ENCODE data around the gene PTPN13. TPM values are rescaled to one million over a fixed set of nuclear protein-coding genes. Genes with fewer than 3 reads are reported as not detected.
"Not testable (repeated sequence)": the region's sequence is repeated elsewhere in the genome, so short reads cannot be mapped to it uniquely, and the experiment has no call there.

PTPN13 gene
- total and polyA plus RNA-seq, 4 donors = 0.36 to 3.2 (median 1.2) TPM

GRCh38 chr4:86717651-86718050 is 123.5 kb downstream of the PTPN13 start:
- TF ChIP-seq, protein P1, sequence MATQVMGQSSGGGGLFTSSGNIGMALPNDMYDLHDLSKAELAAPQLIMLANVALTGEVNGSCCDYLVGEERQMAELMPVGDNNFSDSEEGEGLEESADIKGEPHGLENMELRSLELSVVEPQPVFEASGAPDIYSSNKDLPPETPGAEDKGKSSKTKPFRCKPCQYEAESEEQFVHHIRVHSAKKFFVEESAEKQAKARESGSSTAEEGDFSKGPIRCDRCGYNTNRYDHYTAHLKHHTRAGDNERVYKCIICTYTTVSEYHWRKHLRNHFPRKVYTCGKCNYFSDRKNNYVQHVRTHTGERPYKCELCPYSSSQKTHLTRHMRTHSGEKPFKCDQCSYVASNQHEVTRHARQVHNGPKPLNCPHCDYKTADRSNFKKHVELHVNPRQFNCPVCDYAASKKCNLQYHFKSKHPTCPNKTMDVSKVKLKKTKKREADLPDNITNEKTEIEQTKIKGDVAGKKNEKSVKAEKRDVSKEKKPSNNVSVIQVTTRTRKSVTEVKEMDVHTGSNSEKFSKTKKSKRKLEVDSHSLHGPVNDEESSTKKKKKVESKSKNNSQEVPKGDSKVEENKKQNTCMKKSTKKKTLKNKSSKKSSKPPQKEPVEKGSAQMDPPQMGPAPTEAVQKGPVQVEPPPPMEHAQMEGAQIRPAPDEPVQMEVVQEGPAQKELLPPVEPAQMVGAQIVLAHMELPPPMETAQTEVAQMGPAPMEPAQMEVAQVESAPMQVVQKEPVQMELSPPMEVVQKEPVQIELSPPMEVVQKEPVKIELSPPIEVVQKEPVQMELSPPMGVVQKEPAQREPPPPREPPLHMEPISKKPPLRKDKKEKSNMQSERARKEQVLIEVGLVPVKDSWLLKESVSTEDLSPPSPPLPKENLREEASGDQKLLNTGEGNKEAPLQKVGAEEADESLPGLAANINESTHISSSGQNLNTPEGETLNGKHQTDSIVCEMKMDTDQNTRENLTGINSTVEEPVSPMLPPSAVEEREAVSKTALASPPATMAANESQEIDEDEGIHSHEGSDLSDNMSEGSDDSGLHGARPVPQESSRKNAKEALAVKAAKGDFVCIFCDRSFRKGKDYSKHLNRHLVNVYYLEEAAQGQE (IDR thresholded peaks at IDR 0.05) = no peak
- TF ChIP-seq, protein P2, sequence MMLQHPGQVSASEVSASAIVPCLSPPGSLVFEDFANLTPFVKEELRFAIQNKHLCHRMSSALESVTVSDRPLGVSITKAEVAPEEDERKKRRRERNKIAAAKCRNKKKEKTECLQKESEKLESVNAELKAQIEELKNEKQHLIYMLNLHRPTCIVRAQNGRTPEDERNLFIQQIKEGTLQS (IDR thresholded peaks at IDR 0.05) = no peak
- no peak for TF ChIP-seq ZBTB33 (IDR thresholded peaks at IDR 0.05)
- no peak for TF ChIP-seq TAF1 (conservative IDR thresholded peaks at IDR 0.05)
- TF ChIP-seq EGR1 (IDR thresholded peaks at IDR 0.05; ENCODE audit: low read depth in 2 of 2) = no peak
- TF ChIP-seq JUND (IDR thresholded peaks at IDR 0.05) = no peak
- no peak for TF ChIP-seq YY1 (IDR thresholded peaks at IDR 0.05)
- TF ChIP-seq HNF4A (conservative IDR thresholded peaks at IDR 0.05) = no peak
- no peak for TF ChIP-seq MAX (IDR thresholded peaks at IDR 0.05)
- no peak for TF ChIP-seq FOXA1 (IDR thresholded peaks at IDR 0.05)
- TF ChIP-seq RXRA (IDR thresholded peaks at IDR 0.05) = no peak
- no peak for TF ChIP-seq NR2F2 (IDR thresholded peaks at IDR 0.05)
- TF ChIP-seq FOXA2 (IDR thresholded peaks at IDR 0.05) = no peak
- TF ChIP-seq SP1 (IDR thresholded peaks at IDR 0.05) = no peak
- no peak for TF ChIP-seq GABPA (IDR thresholded peaks at IDR 0.05 in 1 of 2, conservative IDR thresholded peaks at IDR 0.05 in 1 of 2)
- H3K27ac ChIP-seq (ENCODE audit: low read depth in 1 of 2, low read length in 2 of 2) = no peak overlapping the region
- no peak for DNase-seq (ENCODE audit: low spot score)

GRCh38 chr4:86718152-86718551 is 124.0 kb downstream of the PTPN13 start:
- no peak overlapping the region for H3K27ac ChIP-seq (ENCODE audit: low read depth in 1 of 2, low read length in 2 of 2)
- no peaks in the 10 kb centered on the region for H3K36me3 ChIP-seq (ENCODE audit: control insufficient read depth in 4 of 4, insufficient read depth in 3 of 4, low read depth in 1 of 4, low read length in 3 of 4)
- peaks cover 0 to 3% (median 0%) of the 10 kb centered on the region in 4 donors for H3K4me1 ChIP-seq (ENCODE audit: control insufficient read depth in 4 of 4, insufficient read depth in 4 of 4, low read length in 3 of 4)
- no peak for DNase-seq (ENCODE audit: low spot score)
- no peak overlapping the region for H3K9ac ChIP-seq (ENCODE audit: low read depth in 1 of 2, low read length in 2 of 2)
- no peak overlapping the region for H3K4me3 ChIP-seq (ENCODE audit: low read depth in 1 of 3, low read length in 3 of 3)
- no peaks in the 10 kb centered on the region for H3K9me3 ChIP-seq (ENCODE audit: control insufficient read depth in 4 of 4, low read length in 3 of 4)
- no peaks in the 10 kb centered on the region for H3K27me3 ChIP-seq (ENCODE audit: control insufficient read depth in 4 of 4, insufficient read depth in 4 of 4, low read length in 3 of 4)
- 91% methylated on average over 3 of the region's 3 CpGs for WGBS
- TF ChIP-seq, protein P2 (IDR thresholded peaks at IDR 0.05) = no peak
- no peak for TF ChIP-seq YY1 (IDR thresholded peaks at IDR 0.05)
- TF ChIP-seq HNF4G (IDR thresholded peaks at IDR 0.05) = no peak
- TF ChIP-seq, protein P3, sequence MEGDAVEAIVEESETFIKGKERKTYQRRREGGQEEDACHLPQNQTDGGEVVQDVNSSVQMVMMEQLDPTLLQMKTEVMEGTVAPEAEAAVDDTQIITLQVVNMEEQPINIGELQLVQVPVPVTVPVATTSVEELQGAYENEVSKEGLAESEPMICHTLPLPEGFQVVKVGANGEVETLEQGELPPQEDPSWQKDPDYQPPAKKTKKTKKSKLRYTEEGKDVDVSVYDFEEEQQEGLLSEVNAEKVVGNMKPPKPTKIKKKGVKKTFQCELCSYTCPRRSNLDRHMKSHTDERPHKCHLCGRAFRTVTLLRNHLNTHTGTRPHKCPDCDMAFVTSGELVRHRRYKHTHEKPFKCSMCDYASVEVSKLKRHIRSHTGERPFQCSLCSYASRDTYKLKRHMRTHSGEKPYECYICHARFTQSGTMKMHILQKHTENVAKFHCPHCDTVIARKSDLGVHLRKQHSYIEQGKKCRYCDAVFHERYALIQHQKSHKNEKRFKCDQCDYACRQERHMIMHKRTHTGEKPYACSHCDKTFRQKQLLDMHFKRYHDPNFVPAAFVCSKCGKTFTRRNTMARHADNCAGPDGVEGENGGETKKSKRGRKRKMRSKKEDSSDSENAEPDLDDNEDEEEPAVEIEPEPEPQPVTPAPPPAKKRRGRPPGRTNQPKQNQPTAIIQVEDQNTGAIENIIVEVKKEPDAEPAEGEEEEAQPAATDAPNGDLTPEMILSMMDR (IDR thresholded peaks at IDR 0.05; ENCODE audit: low read depth, low read length, missing input control) = no peak
- no peak for TF ChIP-seq NR2F2 (IDR thresholded peaks at IDR 0.05)
- no peak for TF ChIP-seq MAX (IDR thresholded peaks at IDR 0.05)
- no peak for TF ChIP-seq RAD21 (IDR thresholded peaks at IDR 0.05)
- TF ChIP-seq FOXA2 (IDR thresholded peaks at IDR 0.05) = no peak
- TF ChIP-seq TAF1 (conservative IDR thresholded peaks at IDR 0.05) = no peak
- TF ChIP-seq SP1 (IDR thresholded peaks at IDR 0.05) = no peak
- no peak for TF ChIP-seq RXRA (IDR thresholded peaks at IDR 0.05)
- no peak for TF ChIP-seq EGR1 (IDR thresholded peaks at IDR 0.05; ENCODE audit: low read depth in 2 of 2)
- TF ChIP-seq HNF4A (conservative IDR thresholded peaks at IDR 0.05) = no peak

More at GRCh38 chr4:86717651-86718050, 123.5 kb downstream of the PTPN13 start:
- no peaks in the 10 kb centered on the region for H3K36me3 ChIP-seq (ENCODE audit: control insufficient read depth in 4 of 4, insufficient read depth in 3 of 4, low read depth in 1 of 4, low read length in 3 of 4)
- no peak overlapping the region for H3K9ac ChIP-seq (ENCODE audit: low read depth in 1 of 2, low read length in 2 of 2)
- H3K4me1 ChIP-seq (ENCODE audit: control insufficient read depth in 4 of 4, insufficient read depth in 4 of 4, low read length in 3 of 4) = peaks cover 0 to 3% (median 0%) of the 10 kb centered on the region in 4 donors
- H3K27me3 ChIP-seq (ENCODE audit: control insufficient read depth in 4 of 4, insufficient read depth in 4 of 4, low read length in 3 of 4) = no peaks in the 10 kb centered on the region
- H3K9me3 ChIP-seq (ENCODE audit: control insufficient read depth in 4 of 4, low read length in 3 of 4) = no peaks in the 10 kb centered on the region
- no peak overlapping the region for H3K4me3 ChIP-seq (ENCODE audit: low read depth in 1 of 3, low read length in 3 of 3)

DNA sequence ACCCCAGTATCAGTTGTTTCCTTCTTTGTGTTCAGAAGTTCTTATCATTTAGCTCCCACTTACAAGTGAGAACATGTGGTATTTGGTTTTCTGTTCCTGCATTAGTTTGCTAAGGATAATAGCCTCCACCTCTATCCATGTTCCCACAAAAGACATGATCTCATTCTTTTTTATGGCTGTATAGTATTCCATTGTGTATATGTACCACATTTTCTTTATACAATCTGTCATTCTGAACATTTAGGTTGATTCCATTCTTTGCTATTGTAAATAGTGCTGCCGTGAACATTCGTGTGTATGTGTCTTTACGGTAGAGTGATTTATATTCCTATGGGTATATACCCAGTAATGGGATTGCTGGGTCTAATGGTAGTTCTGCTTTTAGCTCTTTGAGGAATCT is 125.0 kb downstream of the PTPN13 start:
- not testable (repeated sequence) for H3K4me1 ChIP-seq (ENCODE audit: control insufficient read depth in 4 of 4, insufficient read depth in 4 of 4, low read length in 3 of 4); H3K9ac ChIP-seq (ENCODE audit: low read depth in 1 of 2, low read length in 2 of 2); H3K27ac ChIP-seq (ENCODE audit: low read depth in 1 of 2, low read length in 2 of 2); H3K4me3 ChIP-seq (ENCODE audit: low read depth in 1 of 3, low read length in 3 of 3); H3K9me3 ChIP-seq (ENCODE audit: control insufficient read depth in 4 of 4, low read length in 3 of 4); DNase-seq (ENCODE audit: low spot score); H3K27me3 ChIP-seq (ENCODE audit: control insufficient read depth in 4 of 4, insufficient read depth in 4 of 4, low read length in 3 of 4); H3K36me3 ChIP-seq (ENCODE audit: control insufficient read depth in 4 of 4, insufficient read depth in 3 of 4, low read depth in 1 of 4, low read length in 3 of 4)
- WGBS = 97% methylated on average over 3 of the region's 3 CpGs

Data from liver (tissue), 9 donors.